Stimulated activated CD8-positive, alpha-beta memory T cell treated with anti-CD3 and anti-CD28 coated beads, Interleukin-7, amount 100 ng/mL, for 1 hour (primary cell): Measurements from ENCODE around the gene PIGH.
"Not testable (repeated sequence)": the region's sequence is repeated elsewhere in the genome, so short reads cannot be mapped to it uniquely, and the experiment has no call there.

ENCODE experiments used
- DNase-seq, 2 donors: peaks; one replicate each; pipeline ENCODE4 v3.0.0-alpha.2; 2020; ENCODE audit warnings: low read depth in 2 of 2

The PIGH gene

GRCh38 chr14:67599698-67600561 is at the start of gene PIGH:
TSS of gene PIGH (minus strand) at chr14:67600268. CDS start at chr14:67600203, 65 bp downstream.
- peak; percentile 89 to 91 for DNase-seq

- no peak for DNase-seq
Observed at GRCh38 chr14:67646131-67646530, 46.1 kb upstream of the PIGH start.

- DNase-seq, result no peak
Observed at GRCh38 chr14:67645414-67645813, 45.3 kb upstream of the PIGH start.

- DNase-seq, result no peak
Observed at GRCh38 chr14:67644428-67644827, 44.4 kb upstream of the PIGH start.

- no peak for DNase-seq
Observed at GRCh38 chr14:67643713-67644112, 43.6 kb upstream of the PIGH start.

GRCh38 chr14:67641902-67642749 is 42.1 kb upstream of the PIGH start:
- DNase-seq, result no peak

- DNase-seq, result no peak
Observed at GRCh38 chr14:67641480-67641879, 41.4 kb upstream of the PIGH start.

GRCh38 chr14:67638642-67639041 is 38.6 kb upstream of the PIGH start:
- DNase-seq, result no peak

GRCh38 chr14:67636361-67636919 is 36.4 kb upstream of the PIGH start:
- no peak for DNase-seq

GRCh38 chr14:67633451-67634147 is 33.5 kb upstream of the PIGH start:
- no peak for DNase-seq

GRCh38 chr14:67630938-67631337 is 30.9 kb upstream of the PIGH start:
- DNase-seq, result no peak

GRCh38 chr14:67630186-67630585 is 30.1 kb upstream of the PIGH start:
- DNase-seq, result no peak

GRCh38 chr14:67627519-67627918 is 27.5 kb upstream of the PIGH start:
- no peak for DNase-seq

GRCh38 chr14:67626131-67626530 is 26.1 kb upstream of the PIGH start:
- DNase-seq, result not testable (repeated sequence)

- DNase-seq, result no peak
Observed at GRCh38 chr14:67623114-67623513, 23.0 kb upstream of the PIGH start.

- DNase-seq, result no peak
Observed at GRCh38 chr14:67622675-67623074, 22.6 kb upstream of the PIGH start.

GRCh38 chr14:67620217-67620785 is 20.2 kb upstream of the PIGH start:
- no peak for DNase-seq

- peak; percentile 93 to 94 for DNase-seq
Observed at GRCh38 chr14:67619446-67620216, 19.6 kb upstream of the PIGH start, which contains the start of gene ARG2. TSS of gene ARG2 (plus strand) at chr14:67619920. CDS start at chr14:67619978, 58 bp downstream.

GRCh38 chr14:67618617-67619063 is 18.6 kb upstream of the PIGH start:
- no peak for DNase-seq

GRCh38 chr14:67610491-67610890 is 10.4 kb upstream of the PIGH start:
- no peak for DNase-seq
